Tibial nerve (tissue), 4 donors: Measurements from ENCODE around the gene HOTAIR. TPM values are rescaled to one million over a fixed set of nuclear protein-coding genes. Genes with fewer than 3 reads are reported as not detected.

Experiments used
- DNase-seq, 2 donors: peaks; one replicate each; pipeline ENCODE4 v3.0.0-alpha.2; 2019; ENCODE audit warnings: low spot score in 2 of 2
- H3K27ac ChIP-seq, 4 donors: fragments of 200-600 bp; sonication (generic) in 3 of 4; one replicate each; pipeline ENCODE4 v1.5.1; 2017 to 2019; ENCODE audit warnings: mild to moderate bottlenecking in 1 of 4
- H3K27me3 ChIP-seq, 2 donors: fragments of 200-600 bp; sonication (generic) in 1 of 2; one replicate each; pipeline versions ENCODE4 v1.5.1 to v1.6.0; 2017 to 2019
- H3K36me3 ChIP-seq, 3 donors: fragments of 200-600 bp; sonication (generic); one replicate each; pipeline ENCODE4 v1.5.1; 2018 to 2019
- H3K4me1 ChIP-seq, 4 donors: fragments of 200-600 bp; sonication (generic) in 3 of 4; one replicate each; pipeline ENCODE4 v1.5.1; 2017 to 2019
- H3K4me3 ChIP-seq, 4 donors: fragments of 200-600 bp; sonication (generic) in 3 of 4; one replicate each; pipeline ENCODE4 v1.5.1; 2017 to 2019; ENCODE audit warnings: mild to moderate bottlenecking in 1 of 4, moderate library complexity in 1 of 4
- H3K9me3 ChIP-seq, 4 donors: fragments of 200-600 bp; sonication (generic) in 3 of 4; one replicate each; pipeline ENCODE4 v1.5.1; 2017 to 2019
- EP300 ChIP-seq, 2 donors: sonication (generic); formaldehyde crosslinking; IDR thresholded peaks; one replicate each; pipeline ENCODE4 v1.6.1; 2017; ENCODE audit warnings: antibody characterized with exemption in 2 of 2, mild to moderate bottlenecking in 1 of 2
- POLR2A ChIP-seq, 2 donors: fragments of 450-650 bp; IDR thresholded peaks; one replicate each; pipeline ENCODE4 v1.6.1; 2017; ENCODE audit warnings: antibody characterized with exemption in 2 of 2, mild to moderate bottlenecking in 2 of 2, moderate library complexity in 2 of 2
- WGBS, 2 donors: methylation state at CpG; one replicate each; pipeline ENCODE4 v1.1.5; 2018; 5-methylcytosine and 5-hydroxymethylcytosine counted together
- total RNA-seq, 4 donors: library from RNA; depleted of rRNA; stranded (reverse); fragments of >200 nt; gene quantifications; one replicate each; pipeline ENCODE4 v1.1.0, GENCODE V29; 2016
- TF ChIP-seq, protein P1 (sequence below), 5 experiments: fragments of 200-600 bp in 3 of 5; fragments of 450-650 bp in 2 of 5; sonication (generic) in 3 of 5; IDR thresholded peaks; one replicate each; pipeline ENCODE4 v1.5.1; 2016 to 2019; ENCODE audit warnings: antibody characterized with exemption in 5 of 5, mild to moderate bottlenecking in 3 of 5, moderate library complexity in 2 of 5

HOTAIR gene
- total RNA-seq, 4 donors from 2014 or later: 0.20 to 0.42 (median 0.30) TPM; not detected in 1

DNA sequence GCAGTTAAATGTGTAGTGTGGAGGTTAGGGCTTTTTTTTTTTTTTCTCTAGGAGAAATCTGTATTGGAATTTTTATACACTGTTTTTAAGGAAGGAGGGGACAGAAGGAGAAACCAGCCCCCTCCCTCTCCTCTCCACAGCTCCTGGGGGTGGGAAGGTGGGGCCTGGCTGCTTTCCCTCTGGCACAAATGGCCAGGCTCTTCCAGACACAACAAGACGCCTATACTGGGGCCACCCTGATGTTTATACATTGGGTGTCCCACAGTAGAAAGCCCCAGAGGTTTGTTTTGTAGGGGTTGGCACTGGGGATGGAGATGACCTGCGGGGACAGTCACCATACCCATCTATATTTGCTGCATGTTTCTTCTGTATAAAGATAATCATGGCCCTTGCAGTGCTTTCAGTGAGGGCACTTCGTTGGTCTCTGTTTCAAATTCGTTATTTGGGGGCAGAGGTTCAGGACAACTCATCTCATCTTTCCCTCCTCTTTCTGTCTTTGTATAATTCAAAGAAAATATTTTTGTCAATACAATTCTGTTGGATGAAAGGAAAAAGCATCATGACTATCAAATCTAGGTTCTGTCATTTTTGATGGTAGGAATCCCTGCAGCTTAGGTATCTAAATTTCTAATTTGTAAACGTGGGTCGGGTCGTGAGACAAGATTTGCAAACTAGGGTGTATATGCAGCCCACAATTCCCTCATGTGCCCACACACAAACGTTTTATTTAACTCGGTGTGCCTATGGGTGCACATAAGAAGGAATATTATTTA is 2.3 kb upstream of the HOTAIR start:
- DNase-seq: no peak
- H3K9me3 ChIP-seq: no peaks in the 10 kb centered on the region
- H3K4me3 ChIP-seq: no peak overlapping the region
- 59 to 64% methylated on average over 9 of the region's 9 CpGs for WGBS, 2 donors
- no peaks in the 10 kb centered on the region for H3K36me3 ChIP-seq
- peaks cover 0 to 40% (median 21%) of the 10 kb centered on the region in 4 donors for H3K4me1 ChIP-seq
- H3K27me3 ChIP-seq: peaks cover 0 to 99% of the 10 kb centered on the region in 2 donors
- no peak for TF ChIP-seq EP300 (IDR thresholded peaks at IDR 0.05)
- TF ChIP-seq, protein P1, sequence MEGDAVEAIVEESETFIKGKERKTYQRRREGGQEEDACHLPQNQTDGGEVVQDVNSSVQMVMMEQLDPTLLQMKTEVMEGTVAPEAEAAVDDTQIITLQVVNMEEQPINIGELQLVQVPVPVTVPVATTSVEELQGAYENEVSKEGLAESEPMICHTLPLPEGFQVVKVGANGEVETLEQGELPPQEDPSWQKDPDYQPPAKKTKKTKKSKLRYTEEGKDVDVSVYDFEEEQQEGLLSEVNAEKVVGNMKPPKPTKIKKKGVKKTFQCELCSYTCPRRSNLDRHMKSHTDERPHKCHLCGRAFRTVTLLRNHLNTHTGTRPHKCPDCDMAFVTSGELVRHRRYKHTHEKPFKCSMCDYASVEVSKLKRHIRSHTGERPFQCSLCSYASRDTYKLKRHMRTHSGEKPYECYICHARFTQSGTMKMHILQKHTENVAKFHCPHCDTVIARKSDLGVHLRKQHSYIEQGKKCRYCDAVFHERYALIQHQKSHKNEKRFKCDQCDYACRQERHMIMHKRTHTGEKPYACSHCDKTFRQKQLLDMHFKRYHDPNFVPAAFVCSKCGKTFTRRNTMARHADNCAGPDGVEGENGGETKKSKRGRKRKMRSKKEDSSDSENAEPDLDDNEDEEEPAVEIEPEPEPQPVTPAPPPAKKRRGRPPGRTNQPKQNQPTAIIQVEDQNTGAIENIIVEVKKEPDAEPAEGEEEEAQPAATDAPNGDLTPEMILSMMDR (IDR thresholded peaks at IDR 0.05): no peak
- no peak for TF ChIP-seq POLR2A (IDR thresholded peaks at IDR 0.05)
- no peak overlapping the region for H3K27ac ChIP-seq

DNA sequence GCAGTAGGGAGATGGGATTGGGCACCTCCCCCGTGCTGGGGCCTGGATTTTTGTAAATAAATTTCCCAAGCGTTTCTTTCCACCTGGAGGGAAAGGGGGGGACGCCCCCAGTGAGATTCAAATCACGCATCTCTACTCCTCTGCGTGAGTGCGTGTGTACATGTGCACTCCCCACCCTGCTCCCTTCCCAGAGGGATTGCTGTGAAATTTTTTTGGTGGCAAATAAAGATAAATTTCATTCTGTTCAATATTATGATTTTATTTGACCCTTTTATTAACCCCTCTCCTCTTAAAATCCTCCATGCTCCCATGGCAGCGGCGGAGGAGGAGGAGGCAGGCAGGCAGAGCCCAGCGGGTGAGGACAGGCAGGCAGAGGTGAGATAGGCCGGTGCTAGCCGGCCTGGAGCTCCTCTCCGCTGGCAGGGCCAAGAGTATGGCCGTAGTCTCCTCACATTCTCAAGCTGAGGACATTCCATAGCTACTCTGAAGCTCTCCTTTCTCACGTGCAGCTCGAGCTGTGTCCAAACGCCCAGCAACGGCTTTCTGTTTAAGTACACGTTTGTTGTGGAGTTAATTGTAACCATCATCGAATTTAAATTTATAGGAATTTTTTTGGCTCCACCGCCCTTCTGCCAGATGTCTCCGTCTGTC is 1.5 kb upstream of the HOTAIR start:
- H3K36me3 ChIP-seq: no peaks in the 10 kb centered on the region
- 61 to 70% methylated on average over 21 of the region's 21 CpGs for WGBS, 2 donors
- H3K27ac ChIP-seq: no peak overlapping the region
- no peaks in the 10 kb centered on the region for H3K9me3 ChIP-seq
- no peak for TF ChIP-seq POLR2A (IDR thresholded peaks at IDR 0.05)
- TF ChIP-seq, protein P1 (IDR thresholded peaks at IDR 0.05): no peak
- TF ChIP-seq EP300 (IDR thresholded peaks at IDR 0.05): no peak
- H3K4me3 ChIP-seq: no peak overlapping the region
- H3K4me1 ChIP-seq: peaks cover 0 to 40% (median 21%) of the 10 kb centered on the region in 4 donors
- no peak for DNase-seq
- H3K27me3 ChIP-seq: peaks cover 0 to 99% of the 10 kb centered on the region in 2 donors

DNA sequence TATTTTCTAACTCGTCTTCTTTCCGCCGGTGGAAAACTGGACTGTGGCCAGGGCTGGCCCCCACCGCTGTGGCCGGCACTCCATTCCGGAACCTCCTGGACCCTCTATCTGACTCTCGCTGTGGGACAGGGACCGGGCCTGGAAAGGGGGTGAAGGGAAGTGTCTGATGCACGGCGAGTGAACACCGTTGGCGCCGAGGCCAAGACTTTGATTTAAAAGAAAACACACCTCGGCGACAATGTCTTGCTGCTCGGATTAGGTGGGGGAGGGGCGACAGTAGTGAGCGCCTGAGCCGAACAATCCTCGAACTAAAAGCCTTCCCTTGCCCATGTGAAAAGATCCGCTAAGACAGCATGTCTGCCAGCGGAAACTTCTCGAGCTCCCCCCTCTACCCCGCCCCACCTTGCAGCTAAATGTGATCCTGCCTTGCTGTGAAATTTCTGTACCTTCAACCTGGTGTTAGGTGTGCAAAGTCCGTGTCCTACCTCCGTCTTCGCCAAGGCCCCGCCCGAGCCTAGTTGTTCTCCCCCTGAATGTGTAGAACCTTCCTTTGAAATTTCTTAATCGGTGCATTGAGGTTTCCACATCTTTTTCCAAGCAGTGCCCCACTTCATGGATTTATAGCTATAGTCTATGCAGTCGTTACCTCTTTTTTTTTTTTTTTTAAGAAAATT is 862 bp upstream of the HOTAIR start:
- DNase-seq: no peak
- Histone ChIP-seq H3K27ac (no peak overlapping the region), H3K27me3 (peaks cover 0 to 99% of the 10 kb centered on the region in 2 donors), H3K36me3 (no peaks in the 10 kb centered on the region), H3K9me3 (no peaks in the 10 kb centered on the region), H3K4me1 (peaks cover 0 to 40% (median 21%) of the 10 kb centered on the region in 4 donors), H3K4me3 (peak overlapping the region in 2 of 4 donors; percentile 49)
- WGBS, 2 donors: 30 to 33% methylated on average over 31 of the region's 31 CpGs
- TF ChIP-seq POLR2A (IDR thresholded peaks at IDR 0.05) (no peak), EP300 (IDR thresholded peaks at IDR 0.05) (no peak)
- TF ChIP-seq, protein P1 (IDR thresholded peaks at IDR 0.05): no peak

DNA sequence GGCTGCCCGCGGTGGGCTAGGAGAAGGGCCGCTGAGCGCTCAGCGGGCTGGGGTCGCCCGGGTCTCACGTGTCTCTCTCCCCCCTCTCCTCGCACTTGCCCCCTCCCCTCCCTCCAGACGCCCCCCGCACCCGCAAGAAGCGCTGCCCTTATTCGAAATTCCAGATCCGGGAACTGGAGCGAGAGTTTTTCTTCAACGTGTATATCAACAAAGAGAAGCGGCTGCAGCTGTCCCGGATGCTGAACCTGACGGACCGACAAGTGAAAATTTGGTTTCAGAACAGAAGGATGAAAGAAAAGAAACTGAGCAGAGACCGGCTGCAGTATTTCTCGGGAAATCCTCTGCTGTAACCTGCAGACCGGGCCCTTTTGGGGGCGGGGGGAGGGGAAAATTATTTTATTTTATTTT is 314 bp upstream of the HOTAIR start:
- Histone ChIP-seq H3K36me3 (no peaks in the 10 kb centered on the region), H3K27ac (peak overlapping the region in 1 of 4 donors; percentile 18), H3K4me1 (peaks cover 0 to 40% (median 21%) of the 10 kb centered on the region in 4 donors), H3K4me3 (peak overlapping the region; percentile 25 to 49 (median 42)), H3K9me3 (no peaks in the 10 kb centered on the region), H3K27me3 (peaks cover 0 to 99% of the 10 kb centered on the region in 2 donors)
- DNase-seq: no peak
- TF ChIP-seq, protein P1 (IDR thresholded peaks at IDR 0.05): no peak
- TF ChIP-seq POLR2A (IDR thresholded peaks at IDR 0.05) (no peak), EP300 (IDR thresholded peaks at IDR 0.05) (no peak)
- WGBS, 2 donors: 5 to 6% methylated on average over 18 to 20 of the region's 25 CpGs
